ENCODE data around the gene FOXP2.

Gene FOXP2

GRCh38 chr7:114416129-114416990 lies 1.7 kb downstream of the FOXP2 start:
- H3K36me3 ChIP-seq: no peaks in the 10 kb centered on the region
- H3K4me3 ChIP-seq (ENCODE audit: low read depth in 1 of 2, low read length in 1 of 2): no peak overlapping the region
- no peaks in the 10 kb centered on the region for H3K9me3 ChIP-seq
- H3K4me1 ChIP-seq (ENCODE audit: control insufficient read depth in 1 of 2, insufficient read depth in 1 of 2, low read depth in 1 of 2, low read length in 1 of 2): no peaks in the 10 kb centered on the region
- TF ChIP-seq CTCF (IDR thresholded peaks at IDR 0.05): no peak
- no peaks in the 10 kb centered on the region for H3K27me3 ChIP-seq
- H3K27ac ChIP-seq: no peak overlapping the region

- no peaks in the 10 kb centered on the region for H3K36me3 ChIP-seq
- no peak for TF ChIP-seq CTCF (IDR thresholded peaks at IDR 0.05)
- no peaks in the 10 kb centered on the region for H3K4me1 ChIP-seq (ENCODE audit: control insufficient read depth in 1 of 2, insufficient read depth in 1 of 2, low read depth in 1 of 2, low read length in 1 of 2)
- no peaks in the 10 kb centered on the region for H3K27me3 ChIP-seq
- no peaks in the 10 kb centered on the region for H3K9me3 ChIP-seq
- no peak overlapping the region for H3K4me3 ChIP-seq (ENCODE audit: low read depth in 1 of 2, low read length in 1 of 2)
- H3K27ac ChIP-seq: no peak overlapping the region
Observed at GRCh38 chr7:114417290-114417689, 2.7 kb downstream of the FOXP2 start.

GRCh38 chr7:114418117-114418516 lies 3.5 kb downstream of the FOXP2 start:
- Histone ChIP-seq H3K4me1 (ENCODE audit: control insufficient read depth in 1 of 2, insufficient read depth in 1 of 2, low read depth in 1 of 2, low read length in 1 of 2) (no peaks in the 10 kb centered on the region), H3K36me3 (no peaks in the 10 kb centered on the region), H3K4me3 (ENCODE audit: low read depth in 1 of 2, low read length in 1 of 2) (no peak overlapping the region), H3K27ac (no peak overlapping the region), H3K9me3 (no peaks in the 10 kb centered on the region), H3K27me3 (no peaks in the 10 kb centered on the region)
- no peak for TF ChIP-seq CTCF (IDR thresholded peaks at IDR 0.05)

GRCh38 chr7:114419441-114420272 lies 5.0 kb downstream of the FOXP2 start:
- Histone ChIP-seq H3K9me3 (no peaks in the 10 kb centered on the region), H3K4me1 (ENCODE audit: control insufficient read depth in 1 of 2, insufficient read depth in 1 of 2, low read depth in 1 of 2, low read length in 1 of 2) (no peaks in the 10 kb centered on the region), H3K27ac (no peak overlapping the region), H3K27me3 (no peaks in the 10 kb centered on the region), H3K36me3 (no peaks in the 10 kb centered on the region), H3K4me3 (ENCODE audit: low read depth in 1 of 2, low read length in 1 of 2) (no peak overlapping the region)
- no peak for TF ChIP-seq CTCF (IDR thresholded peaks at IDR 0.05)

- TF ChIP-seq CTCF (IDR thresholded peaks at IDR 0.05): no peak
- no peaks in the 10 kb centered on the region for H3K9me3 ChIP-seq
- H3K4me3 ChIP-seq (ENCODE audit: low read depth in 1 of 2, low read length in 1 of 2): no peak overlapping the region
- H3K27ac ChIP-seq: no peak overlapping the region
- H3K36me3 ChIP-seq: no peaks in the 10 kb centered on the region
- H3K4me1 ChIP-seq (ENCODE audit: control insufficient read depth in 1 of 2, insufficient read depth in 1 of 2, low read depth in 1 of 2, low read length in 1 of 2): no peaks in the 10 kb centered on the region
- no peaks in the 10 kb centered on the region for H3K27me3 ChIP-seq
Observed at GRCh38 chr7:114422507-114423501, 8.2 kb downstream of the FOXP2 start.

Measured in neutrophil (primary cell).